ENCODE measurements around the gene PDLIM4.

Gene PDLIM4

GRCh38 chr5:132258102-132259068, 889 bp downstream of the PDLIM4 start:
- H3K4me3 ChIP-seq (ENCODE audit: low read length): peak overlapping the region; percentile 32
- no peaks in the 10 kb centered on the region for H3K9me3 ChIP-seq (ENCODE audit: control insufficient read depth, low read length)
- no peaks in the 10 kb centered on the region for H3K36me3 ChIP-seq (ENCODE audit: control insufficient read depth, insufficient read depth, low read length)
- peaks cover 56% of the 10 kb centered on the region for H3K4me1 ChIP-seq (ENCODE audit: control insufficient read depth, insufficient read depth, low read length)
- peak overlapping the region; percentile 81 for H3K9ac ChIP-seq (ENCODE audit: low read length)
- peaks cover 17% of the 10 kb centered on the region for H3K27me3 ChIP-seq (ENCODE audit: control insufficient read depth, insufficient read depth, low read length)

- H3K9me3 ChIP-seq (ENCODE audit: control insufficient read depth, low read length): no peaks in the 10 kb centered on the region
- H3K9ac ChIP-seq (ENCODE audit: low read length): peak overlapping the region; percentile 81
- H3K4me1 ChIP-seq (ENCODE audit: control insufficient read depth, insufficient read depth, low read length): peaks cover 47% of the 10 kb centered on the region
- peaks cover 17% of the 10 kb centered on the region for H3K27me3 ChIP-seq (ENCODE audit: control insufficient read depth, insufficient read depth, low read length)
- no peaks in the 10 kb centered on the region for H3K36me3 ChIP-seq (ENCODE audit: control insufficient read depth, insufficient read depth, low read length)
- H3K4me3 ChIP-seq (ENCODE audit: low read length): no peak overlapping the region
Observed at GRCh38 chr5:132259069-132259851, 1.8 kb downstream of the PDLIM4 start.

GRCh38 chr5:132260051-132260450, 2.6 kb downstream of the PDLIM4 start:
- peak overlapping the region; percentile 81 for H3K9ac ChIP-seq (ENCODE audit: low read length)
- H3K36me3 ChIP-seq (ENCODE audit: control insufficient read depth, insufficient read depth, low read length): no peaks in the 10 kb centered on the region
- H3K4me3 ChIP-seq (ENCODE audit: low read length): no peak overlapping the region
- H3K27me3 ChIP-seq (ENCODE audit: control insufficient read depth, insufficient read depth, low read length): peaks cover 17% of the 10 kb centered on the region
- peaks cover 42% of the 10 kb centered on the region for H3K4me1 ChIP-seq (ENCODE audit: control insufficient read depth, insufficient read depth, low read length)
- H3K9me3 ChIP-seq (ENCODE audit: control insufficient read depth, low read length): no peaks in the 10 kb centered on the region

- Histone ChIP-seq H3K9me3 (ENCODE audit: control insufficient read depth, low read length) (no peaks in the 10 kb centered on the region), H3K4me1 (ENCODE audit: control insufficient read depth, insufficient read depth, low read length) (peaks cover 47% of the 10 kb centered on the region), H3K9ac (ENCODE audit: low read length) (no peak overlapping the region), H3K27me3 (ENCODE audit: control insufficient read depth, insufficient read depth, low read length) (peaks cover 14% of the 10 kb centered on the region), H3K4me3 (ENCODE audit: low read length) (no peak overlapping the region), H3K36me3 (ENCODE audit: control insufficient read depth, insufficient read depth, low read length) (no peaks in the 10 kb centered on the region)
Observed at GRCh38 chr5:132260714-132261551, 3.4 kb downstream of the PDLIM4 start.

- Histone ChIP-seq H3K4me1 (ENCODE audit: control insufficient read depth, insufficient read depth, low read length) (peaks cover 52% of the 10 kb centered on the region), H3K9ac (ENCODE audit: low read length) (no peak overlapping the region), H3K27me3 (ENCODE audit: control insufficient read depth, insufficient read depth, low read length) (peaks cover 8% of the 10 kb centered on the region), H3K4me3 (ENCODE audit: low read length) (no peak overlapping the region), H3K9me3 (ENCODE audit: control insufficient read depth, low read length) (no peaks in the 10 kb centered on the region), H3K36me3 (ENCODE audit: control insufficient read depth, insufficient read depth, low read length) (no peaks in the 10 kb centered on the region)
Observed at GRCh38 chr5:132261881-132262845, 4.7 kb downstream of the PDLIM4 start.

- Histone ChIP-seq H3K36me3 (ENCODE audit: control insufficient read depth, insufficient read depth, low read length) (no peaks in the 10 kb centered on the region), H3K9ac (ENCODE audit: low read length) (no peak overlapping the region), H3K9me3 (ENCODE audit: control insufficient read depth, low read length) (no peaks in the 10 kb centered on the region), H3K4me3 (ENCODE audit: low read length) (no peak overlapping the region), H3K4me1 (ENCODE audit: control insufficient read depth, insufficient read depth, low read length) (peaks cover 49% of the 10 kb centered on the region), H3K27me3 (ENCODE audit: control insufficient read depth, insufficient read depth, low read length) (peaks cover 4% of the 10 kb centered on the region)
Observed at GRCh38 chr5:132262882-132263547, 5.5 kb downstream of the PDLIM4 start.

- Histone ChIP-seq H3K27me3 (ENCODE audit: control insufficient read depth, insufficient read depth, low read length) (no peaks in the 10 kb centered on the region), H3K9ac (ENCODE audit: low read length) (no peak overlapping the region), H3K36me3 (ENCODE audit: control insufficient read depth, insufficient read depth, low read length) (no peaks in the 10 kb centered on the region), H3K4me3 (ENCODE audit: low read length) (no peak overlapping the region), H3K4me1 (ENCODE audit: control insufficient read depth, insufficient read depth, low read length) (peaks cover 43% of the 10 kb centered on the region), H3K9me3 (ENCODE audit: control insufficient read depth, low read length) (no peaks in the 10 kb centered on the region)
Observed at GRCh38 chr5:132263548-132264261, 6.2 kb downstream of the PDLIM4 start.

- Histone ChIP-seq H3K27me3 (ENCODE audit: control insufficient read depth, insufficient read depth, low read length) (no peaks in the 10 kb centered on the region), H3K36me3 (ENCODE audit: control insufficient read depth, insufficient read depth, low read length) (no peaks in the 10 kb centered on the region), H3K9me3 (ENCODE audit: control insufficient read depth, low read length) (no peaks in the 10 kb centered on the region), H3K9ac (ENCODE audit: low read length) (peak overlapping the region; percentile 9), H3K4me3 (ENCODE audit: low read length) (no peak overlapping the region), H3K4me1 (ENCODE audit: control insufficient read depth, insufficient read depth, low read length) (peaks cover 33% of the 10 kb centered on the region)
Observed at GRCh38 chr5:132264546-132265335, 7.2 kb downstream of the PDLIM4 start.

- Histone ChIP-seq H3K4me1 (ENCODE audit: control insufficient read depth, insufficient read depth, low read length) (peaks cover 26% of the 10 kb centered on the region), H3K9me3 (ENCODE audit: control insufficient read depth, low read length) (no peaks in the 10 kb centered on the region), H3K36me3 (ENCODE audit: control insufficient read depth, insufficient read depth, low read length) (no peaks in the 10 kb centered on the region), H3K9ac (ENCODE audit: low read length) (peak overlapping the region; percentile 9), H3K27me3 (ENCODE audit: control insufficient read depth, insufficient read depth, low read length) (no peaks in the 10 kb centered on the region), H3K4me3 (ENCODE audit: low read length) (no peak overlapping the region)
Observed at GRCh38 chr5:132265336-132266030, 8.0 kb downstream of the PDLIM4 start.

Measured in mucosa of stomach (tissue), 1 donor.